ENCODE measurements around the gene HOMEZ.

The HOMEZ gene

DNA sequence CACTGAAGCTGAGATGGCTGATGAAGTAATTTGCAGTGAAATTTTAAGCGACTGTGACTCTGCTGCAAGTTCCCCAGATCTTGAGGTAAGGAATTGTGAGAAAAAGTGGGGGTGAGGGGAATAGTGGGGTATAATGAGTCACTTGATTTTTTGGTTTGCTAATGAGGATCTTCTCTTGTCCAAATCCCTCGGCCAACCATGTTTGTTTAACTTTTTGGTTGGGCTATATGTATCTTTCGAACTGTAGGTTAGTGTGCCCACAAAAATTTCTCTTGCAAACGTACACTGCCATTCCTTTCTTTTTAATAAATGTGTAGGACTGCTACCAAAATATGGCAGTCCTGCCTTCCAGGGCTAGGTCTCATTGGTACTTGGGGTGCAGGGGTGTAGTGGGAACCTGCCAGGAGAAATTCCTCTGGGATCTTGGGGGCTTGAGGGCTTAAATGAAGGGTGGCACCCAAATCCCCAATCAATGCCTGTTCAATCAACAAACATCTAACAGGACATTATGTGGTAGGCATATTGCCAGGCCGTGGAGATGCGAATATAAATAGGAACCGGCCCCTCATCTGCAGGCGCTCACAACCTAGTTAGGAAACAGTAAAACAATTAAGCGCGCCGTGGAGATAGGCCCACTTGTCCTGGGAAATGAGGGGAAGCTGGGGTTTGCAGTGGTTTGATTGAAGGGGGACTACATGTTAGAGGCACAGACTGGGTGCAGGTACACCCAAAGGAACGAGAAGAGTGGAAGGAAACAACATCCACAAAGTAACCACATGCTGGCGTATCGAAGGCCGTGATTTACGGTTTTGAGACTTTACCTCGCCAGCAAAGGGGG lies 34.0 kb upstream of the HOMEZ start:
- POLR2A ChIA-PET = interaction anchor here (0.7 to 2.9 kb wide), 4 partner anchors 13 to 34 kb away, joined by 3 to 38 read pairs (median 10); partner anchors contain the start of genes BCL2L2, HOMEZ and PPP1R3E
- peaks cover 8 to 25% (median 22%) of the 10 kb centered on the region in 4 experiments for H3K4me1 ChIP-seq (ENCODE audit: control extremely low read depth in 1 of 4, control insufficient read depth in 4 of 4, insufficient read depth in 4 of 4, low read length in 3 of 4)
- peak overlapping the region; percentile 6 to 83 (median 63) for H3K4me3 ChIP-seq (ENCODE audit: control insufficient read depth in 1 of 7, extremely low read depth in 1 of 7, insufficient read depth in 4 of 7, low read depth in 2 of 7, low read length in 6 of 7)
- peaks cover 13 to 28% (median 20%) of the 10 kb centered on the region in 4 experiments for H3K36me3 ChIP-seq (ENCODE audit: control insufficient read depth in 4 of 4, insufficient read depth in 4 of 4, low read length in 3 of 4)
- no peaks in the 10 kb centered on the region for H3K9me3 ChIP-seq (ENCODE audit: control extremely low read depth in 1 of 5, control insufficient read depth in 4 of 5, insufficient read depth in 2 of 5, low read depth in 1 of 5, low read length in 4 of 5)
- WGBS (ENCODE audit: insufficient coverage) = 75% methylated on average over 9 of the region's 17 CpGs
- no peak for DNase-seq
- CTCF ChIA-PET = interaction anchor here (1.4 to 9.1 kb wide), 4 partner anchors 17 to 59 kb away, joined by 3 to 177 read pairs (median 19); partner anchors contain the start of genes BCL2L2 and PPP1R3E
- peak overlapping the region; percentile 83 to 90 for H3K27ac ChIP-seq (ENCODE audit: insufficient read depth in 1 of 2, low read depth in 1 of 2, low read length in 2 of 2, poor library complexity in 1 of 2, severe bottlenecking in 2 of 2)
- no peaks in the 10 kb centered on the region for H3K27me3 ChIP-seq (replicated peaks in 2 of 5; ENCODE audit: control insufficient read depth in 4 of 5, insufficient read depth in 5 of 5, low read length in 4 of 5)

DNA sequence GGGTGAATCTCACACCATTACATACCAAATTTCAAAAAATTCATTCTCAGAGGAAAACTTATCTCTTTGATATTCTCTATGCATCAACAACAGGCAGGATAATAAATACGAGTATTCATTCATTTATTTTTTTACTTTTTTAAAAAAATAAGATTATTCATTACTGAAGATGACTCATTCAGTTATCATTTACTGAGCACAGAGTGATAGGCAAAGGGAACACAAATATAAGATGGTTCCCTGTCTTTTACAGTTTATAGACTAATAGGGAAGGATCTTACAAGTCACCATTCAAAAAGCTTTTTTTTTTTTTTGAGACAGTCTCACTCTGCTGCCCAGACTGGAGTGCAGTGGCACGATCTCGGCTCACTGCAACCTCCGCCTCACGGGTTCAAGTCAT lies 30.4 kb upstream of the HOMEZ start:
- CTCF ChIA-PET = interaction anchor here (9.1 kb wide), 1 partner anchor 13 kb away, joined by 177 read pairs; the partner anchor contains the start of genes BCL2L2 and PPP1R3E
- POLR2A ChIA-PET = interaction anchor here (1.6 kb wide), 1 partner anchor 14 kb away, joined by 10 read pairs; the partner anchor contains the start of gene PPP1R3E
- WGBS (ENCODE audit: insufficient coverage) = 100% methylated on average over 4 of the region's 5 CpGs

DNA sequence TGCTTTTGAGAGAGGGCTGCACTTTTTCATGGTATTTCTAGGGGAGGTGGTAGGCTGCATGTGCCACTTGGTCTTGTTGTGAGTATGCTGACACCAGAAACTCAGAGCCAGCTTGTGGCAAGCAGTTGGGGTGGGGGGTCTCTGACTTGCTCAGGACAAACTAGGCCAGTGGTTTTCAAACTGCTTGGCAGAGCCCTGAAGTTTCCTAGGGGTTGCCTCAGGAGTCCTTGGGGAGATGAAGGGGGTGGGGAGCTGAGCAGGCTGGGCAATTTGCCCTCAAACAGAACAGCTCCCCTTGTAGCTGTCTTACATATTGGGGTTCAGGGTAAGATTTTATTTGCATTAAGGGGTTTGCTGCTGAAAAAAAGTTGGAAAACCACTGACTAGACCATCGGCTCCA lies 24.6 kb upstream of the HOMEZ start:
- Histone ChIP-seq H3K27ac (ENCODE audit: insufficient read depth in 1 of 2, low read depth in 1 of 2, low read length in 2 of 2, poor library complexity in 1 of 2, severe bottlenecking in 2 of 2) (no peak overlapping the region), H3K27me3 (replicated peaks in 2 of 5; ENCODE audit: control insufficient read depth in 4 of 5, insufficient read depth in 5 of 5, low read length in 4 of 5) (no peaks in the 10 kb centered on the region), H3K4me1 (ENCODE audit: control extremely low read depth in 1 of 4, control insufficient read depth in 4 of 4, insufficient read depth in 4 of 4, low read length in 3 of 4) (peaks cover 6 to 24% (median 24%) of the 10 kb centered on the region in 4 experiments), H3K36me3 (ENCODE audit: control insufficient read depth in 4 of 4, insufficient read depth in 4 of 4, low read length in 3 of 4) (peaks cover 2 to 41% (median 21%) of the 10 kb centered on the region in 4 experiments), H3K9me3 (ENCODE audit: control extremely low read depth in 1 of 5, control insufficient read depth in 4 of 5, insufficient read depth in 2 of 5, low read depth in 1 of 5, low read length in 4 of 5) (no peaks in the 10 kb centered on the region), H3K4me3 (ENCODE audit: control insufficient read depth in 1 of 7, extremely low read depth in 1 of 7, insufficient read depth in 4 of 7, low read depth in 2 of 7, low read length in 6 of 7) (no peak overlapping the region)
- 86% methylated on average over 1 of the region's 1 CpG for WGBS (ENCODE audit: insufficient coverage)
- ChIA-PET CTCF (interaction anchor here (0.8 to 20.4 kb wide), 3 partner anchors 8 to 10 kb away, joined by 4 to 177 read pairs (median 4); partner anchors contain the start of genes PABPN1 and PPP1R3E), POLR2A (no interaction called here)
- no peak for DNase-seq

More for the DNA sequence above, 30.4 kb upstream of the HOMEZ start:
- Histone ChIP-seq H3K9me3 (ENCODE audit: control extremely low read depth in 1 of 5, control insufficient read depth in 4 of 5, insufficient read depth in 2 of 5, low read depth in 1 of 5, low read length in 4 of 5) (no peaks in the 10 kb centered on the region), H3K27me3 (replicated peaks in 2 of 5; ENCODE audit: control insufficient read depth in 4 of 5, insufficient read depth in 5 of 5, low read length in 4 of 5) (no peaks in the 10 kb centered on the region), H3K4me1 (ENCODE audit: control extremely low read depth in 1 of 4, control insufficient read depth in 4 of 4, insufficient read depth in 4 of 4, low read length in 3 of 4) (peaks cover 0 to 12% (median 9%) of the 10 kb centered on the region in 4 experiments), H3K27ac (ENCODE audit: insufficient read depth in 1 of 2, low read depth in 1 of 2, low read length in 2 of 2, poor library complexity in 1 of 2, severe bottlenecking in 2 of 2) (no peak overlapping the region), H3K4me3 (ENCODE audit: control insufficient read depth in 1 of 7, extremely low read depth in 1 of 7, insufficient read depth in 4 of 7, low read depth in 2 of 7, low read length in 6 of 7) (no peak overlapping the region), H3K36me3 (ENCODE audit: control insufficient read depth in 4 of 4, insufficient read depth in 4 of 4, low read length in 3 of 4) (peaks cover 0 to 16% (median 2%) of the 10 kb centered on the region in 4 experiments)
- DNase-seq = no peak

DNA sequence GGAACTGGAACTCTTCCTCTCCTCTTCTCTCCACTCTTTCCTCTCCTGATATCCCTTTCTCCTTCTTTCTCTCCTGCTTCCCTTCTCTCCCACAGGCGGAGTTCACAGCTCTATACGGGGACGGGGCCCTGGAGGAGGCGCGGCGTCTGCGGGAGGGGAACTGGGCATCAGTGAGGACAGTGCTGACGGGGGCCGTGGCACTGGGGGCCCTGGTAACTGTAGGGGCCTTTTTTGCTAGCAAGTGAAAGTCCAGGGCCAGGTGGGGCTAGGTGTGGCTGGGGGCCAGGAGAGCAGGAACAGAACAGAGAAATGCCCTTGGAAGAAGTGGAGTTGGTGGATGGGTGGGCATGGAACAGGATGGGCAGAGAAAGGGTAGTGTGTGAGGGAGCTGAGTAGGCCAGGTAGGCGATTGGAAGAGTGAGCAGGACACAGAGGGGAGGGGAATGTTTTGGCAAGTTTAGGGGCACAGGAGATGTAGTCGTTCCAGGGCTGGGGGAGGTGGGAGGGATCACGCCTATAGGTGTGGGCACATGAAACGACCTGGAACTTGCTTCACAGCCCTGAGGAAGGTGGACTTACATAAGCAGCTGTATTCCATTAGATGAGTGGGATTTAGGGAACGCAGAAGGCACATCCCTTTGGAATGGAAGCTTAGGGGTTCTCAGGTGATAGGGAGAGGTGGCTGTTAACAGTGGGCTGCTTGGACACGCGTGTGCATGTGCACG lies 23.0 kb upstream of the HOMEZ start:
- Histone ChIP-seq H3K9me3 (ENCODE audit: control extremely low read depth in 1 of 5, control insufficient read depth in 4 of 5, insufficient read depth in 2 of 5, low read depth in 1 of 5, low read length in 4 of 5) (no peaks in the 10 kb centered on the region), H3K36me3 (ENCODE audit: control insufficient read depth in 4 of 4, insufficient read depth in 4 of 4, low read length in 3 of 4) (peaks cover 2 to 41% (median 21%) of the 10 kb centered on the region in 4 experiments), H3K27ac (ENCODE audit: insufficient read depth in 1 of 2, low read depth in 1 of 2, low read length in 2 of 2, poor library complexity in 1 of 2, severe bottlenecking in 2 of 2) (no peak overlapping the region), H3K4me1 (ENCODE audit: control extremely low read depth in 1 of 4, control insufficient read depth in 4 of 4, insufficient read depth in 4 of 4, low read length in 3 of 4) (peaks cover 6 to 34% (median 29%) of the 10 kb centered on the region in 4 experiments), H3K4me3 (ENCODE audit: control insufficient read depth in 1 of 7, extremely low read depth in 1 of 7, insufficient read depth in 4 of 7, low read depth in 2 of 7, low read length in 6 of 7) (no peak overlapping the region), H3K27me3 (replicated peaks in 2 of 5; ENCODE audit: control insufficient read depth in 4 of 5, insufficient read depth in 5 of 5, low read length in 4 of 5) (no peaks in the 10 kb centered on the region)
- ChIA-PET POLR2A (no interaction called here), CTCF (interaction anchor here (0.7 to 20.4 kb wide), 3 partner anchors 11 to 44 kb away, joined by 3 to 177 read pairs (median 3); partner anchors contain the start of gene PABPN1)
- 92% methylated on average over 9 of the region's 17 CpGs for WGBS (ENCODE audit: insufficient coverage)
- DNase-seq = no peak

DNA sequence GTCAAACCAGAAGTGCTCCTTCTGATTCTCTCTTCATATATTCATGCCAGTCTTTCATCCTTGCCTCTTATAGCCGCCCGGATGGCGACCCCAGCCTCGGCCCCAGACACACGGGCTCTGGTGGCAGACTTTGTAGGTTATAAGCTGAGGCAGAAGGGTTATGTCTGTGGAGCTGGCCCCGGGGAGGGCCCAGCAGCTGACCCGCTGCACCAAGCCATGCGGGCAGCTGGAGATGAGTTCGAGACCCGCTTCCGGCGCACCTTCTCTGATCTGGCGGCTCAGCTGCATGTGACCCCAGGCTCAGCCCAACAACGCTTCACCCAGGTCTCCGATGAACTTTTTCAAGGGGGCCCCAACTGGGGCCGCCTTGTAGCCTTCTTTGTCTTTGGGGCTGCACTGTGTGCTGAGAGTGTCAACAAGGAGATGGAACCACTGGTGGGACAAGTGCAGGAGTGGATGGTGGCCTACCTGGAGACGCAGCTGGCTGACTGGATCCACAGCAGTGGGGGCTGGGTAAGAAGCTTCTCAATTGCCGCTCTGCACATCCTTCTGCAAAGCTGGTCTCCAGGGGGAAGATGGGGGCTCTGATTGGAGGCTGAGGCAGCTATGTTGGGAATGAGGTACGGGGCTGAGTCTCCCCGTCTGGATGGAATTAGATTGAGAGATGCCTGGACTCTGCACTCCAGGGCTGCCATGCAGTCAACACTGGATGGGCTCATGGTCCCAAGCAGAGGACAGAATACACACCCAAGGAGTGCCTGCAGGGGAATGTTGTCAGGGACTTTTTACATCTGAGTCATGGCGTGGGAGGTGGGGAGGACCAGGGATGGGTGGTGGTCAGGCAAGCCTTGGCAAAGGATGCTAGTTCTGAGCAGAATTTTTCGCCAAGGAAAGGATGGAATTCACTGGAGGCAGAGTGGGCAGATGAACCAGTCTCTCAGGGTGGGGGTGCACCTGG lies 22.0 kb upstream of the HOMEZ start:
- Histone ChIP-seq H3K27ac (ENCODE audit: insufficient read depth in 1 of 2, low read depth in 1 of 2, low read length in 2 of 2, poor library complexity in 1 of 2, severe bottlenecking in 2 of 2) (peak overlapping the region in 1 of 2 experiments; percentile 93), H3K4me1 (ENCODE audit: control extremely low read depth in 1 of 4, control insufficient read depth in 4 of 4, insufficient read depth in 4 of 4, low read length in 3 of 4) (peaks cover 6 to 38% (median 33%) of the 10 kb centered on the region in 4 experiments), H3K4me3 (ENCODE audit: control insufficient read depth in 1 of 7, extremely low read depth in 1 of 7, insufficient read depth in 4 of 7, low read depth in 2 of 7, low read length in 6 of 7) (peak overlapping the region in 5 of 7 experiments; percentile 57 to 95 (median 82)), H3K9me3 (ENCODE audit: control extremely low read depth in 1 of 5, control insufficient read depth in 4 of 5, insufficient read depth in 2 of 5, low read depth in 1 of 5, low read length in 4 of 5) (no peaks in the 10 kb centered on the region), H3K27me3 (replicated peaks in 2 of 5; ENCODE audit: control insufficient read depth in 4 of 5, insufficient read depth in 5 of 5, low read length in 4 of 5) (no peaks in the 10 kb centered on the region), H3K36me3 (ENCODE audit: control insufficient read depth in 4 of 4, insufficient read depth in 4 of 4, low read length in 3 of 4) (peaks cover 2 to 41% (median 21%) of the 10 kb centered on the region in 4 experiments)
- no peak for DNase-seq
- 94% methylated on average over 16 of the region's 22 CpGs for WGBS (ENCODE audit: insufficient coverage)
- ChIA-PET CTCF (interaction anchor here (0.5 to 20.4 kb wide), 7 partner anchors 12 to 43 kb away, joined by 3 to 177 read pairs (median 3); partner anchors contain the start of gene PABPN1), POLR2A (interaction anchor here (0.6 to 2.8 kb wide), 2 partner anchors 13 to 638 kb away, joined by 4 to 13 read pairs; partner anchors contain the start of gene PABPN1)

DNA sequence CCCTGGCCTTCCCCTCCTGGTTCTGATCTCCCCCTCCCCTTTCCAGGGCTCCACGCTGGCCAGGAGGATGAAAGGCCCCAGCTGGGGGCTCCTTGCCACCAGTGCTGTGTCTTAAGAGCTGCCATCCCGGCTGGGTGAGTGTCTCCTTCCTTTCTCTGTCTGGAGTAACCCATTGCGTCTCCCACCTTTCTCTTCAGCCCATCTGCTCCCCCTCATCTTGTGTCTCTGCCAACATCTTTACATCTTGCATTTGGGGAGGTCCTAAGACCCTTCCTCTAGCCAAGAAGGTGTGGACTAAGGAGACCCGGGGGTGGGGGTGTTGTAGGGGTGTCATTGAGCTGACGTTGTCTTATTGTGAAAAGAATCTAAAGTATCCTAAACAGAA lies 21.2 kb upstream of the HOMEZ start:
- DNase-seq = no peak
- no peaks in the 10 kb centered on the region for H3K27me3 ChIP-seq (replicated peaks in 2 of 5; ENCODE audit: control insufficient read depth in 4 of 5, insufficient read depth in 5 of 5, low read length in 4 of 5)
- peak overlapping the region; percentile 72 to 93 for H3K27ac ChIP-seq (ENCODE audit: insufficient read depth in 1 of 2, low read depth in 1 of 2, low read length in 2 of 2, poor library complexity in 1 of 2, severe bottlenecking in 2 of 2)
- peak overlapping the region; percentile 57 to 95 (median 77) for H3K4me3 ChIP-seq (ENCODE audit: control insufficient read depth in 1 of 7, extremely low read depth in 1 of 7, insufficient read depth in 4 of 7, low read depth in 2 of 7, low read length in 6 of 7)
- H3K4me1 ChIP-seq (ENCODE audit: control extremely low read depth in 1 of 4, control insufficient read depth in 4 of 4, insufficient read depth in 4 of 4, low read length in 3 of 4) = peaks cover 6 to 45% (median 37%) of the 10 kb centered on the region in 4 experiments
- no peaks in the 10 kb centered on the region for H3K9me3 ChIP-seq (ENCODE audit: control extremely low read depth in 1 of 5, control insufficient read depth in 4 of 5, insufficient read depth in 2 of 5, low read depth in 1 of 5, low read length in 4 of 5)
- ChIA-PET CTCF (interaction anchor here (1.0 to 20.4 kb wide), 7 partner anchors 12 to 42 kb away, joined by 3 to 177 read pairs (median 3); partner anchors contain the start of gene PABPN1), POLR2A (interaction anchor here (0.6 to 2.8 kb wide), 3 partner anchors 14 to 38 kb away, joined by 3 to 13 read pairs (median 3); partner anchors contain the start of genes HOMEZ and PABPN1)
- 30% methylated on average over 2 of the region's 5 CpGs for WGBS (ENCODE audit: insufficient coverage)
- peaks cover 2 to 36% (median 21%) of the 10 kb centered on the region in 4 experiments for H3K36me3 ChIP-seq (ENCODE audit: control insufficient read depth in 4 of 4, insufficient read depth in 4 of 4, low read length in 3 of 4)
